NCI-H2196 treated with DMSO at 0.1 percent for 48 hours (cell line): ENCODE results near the gene ESPN.
A peak's percentile ranks its signal among the peaks of the same experiment; 100 is the strongest.
"Not testable (repeated sequence)": the region's sequence is repeated elsewhere in the genome, so short reads cannot be mapped to it uniquely, and the experiment has no call there.

Experiments
- DNase-seq: peaks from one replicate; lab custom pipeline; 2025; ENCODE audit not compliant: unreplicated experiment; lab: John Stamatoyannopoulos, UW

ESPN gene

DNA sequence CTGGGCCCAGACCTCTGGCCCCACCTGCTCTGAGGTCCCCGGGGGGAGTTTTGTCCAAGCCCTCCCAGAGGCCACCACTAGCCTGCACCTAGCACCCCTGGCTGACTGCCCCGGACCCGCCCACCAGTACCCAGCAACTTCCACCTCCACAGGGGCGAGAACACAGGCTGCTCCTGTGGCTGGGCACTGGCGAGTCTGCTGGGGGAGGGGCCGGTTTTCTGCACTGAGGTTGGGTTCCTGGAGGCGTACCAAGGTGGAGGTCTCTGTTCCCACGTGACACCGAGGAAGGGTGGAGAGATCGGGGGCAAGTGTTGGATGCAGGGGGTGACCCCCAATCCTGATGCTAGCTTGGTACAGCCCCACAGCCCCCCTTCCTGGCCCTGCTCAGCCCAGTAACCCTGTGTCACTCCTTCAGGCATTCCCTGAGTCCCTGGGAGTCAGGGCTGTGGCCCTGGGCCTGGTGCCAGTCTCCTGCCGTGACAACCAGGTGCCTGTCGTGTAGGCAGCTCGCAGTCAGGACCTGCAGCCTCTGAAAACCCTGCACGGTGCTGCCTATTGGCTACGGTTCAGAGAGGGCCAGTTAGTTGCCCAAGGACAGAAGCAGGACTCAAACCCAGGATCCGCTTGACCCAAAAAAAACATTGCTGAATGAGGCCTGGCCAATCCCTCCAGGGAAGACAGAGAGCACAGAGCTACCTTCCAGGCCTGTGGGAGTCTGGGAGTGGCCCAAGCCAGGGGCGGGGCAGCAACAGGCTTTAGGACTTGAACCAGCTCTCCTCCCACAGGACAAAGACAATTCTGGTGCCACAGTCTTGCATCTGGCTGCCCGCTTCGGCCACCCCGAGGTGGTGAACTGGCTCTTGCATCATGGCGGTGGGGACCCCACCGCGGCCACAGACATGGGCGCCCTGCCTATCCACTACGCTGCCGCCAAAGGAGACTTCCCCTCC is 3.1 kb downstream of the ESPN start:
- DNase-seq, result no peak

DNA sequence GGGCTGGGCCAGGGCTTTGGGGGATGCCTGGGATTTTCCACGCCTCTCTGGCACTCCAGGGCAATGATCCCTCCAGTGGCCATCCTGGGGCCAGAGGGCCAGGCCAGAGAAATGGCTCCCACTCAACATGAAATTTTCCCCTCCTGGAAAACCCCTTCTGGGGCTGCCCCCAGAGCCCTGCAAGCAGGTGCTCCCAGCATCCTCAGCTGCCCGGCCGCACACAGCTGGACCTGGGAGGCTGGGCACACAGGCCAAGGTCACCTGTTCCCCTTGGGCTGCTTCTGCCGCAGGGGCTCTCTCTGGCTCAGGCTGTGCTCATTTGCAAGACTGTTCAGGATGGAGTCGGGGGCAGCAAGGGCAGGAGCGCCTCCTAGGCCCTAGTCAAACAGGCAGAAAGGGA is 3.9 kb downstream of the ESPN start:
- not testable (repeated sequence) for DNase-seq

DNA sequence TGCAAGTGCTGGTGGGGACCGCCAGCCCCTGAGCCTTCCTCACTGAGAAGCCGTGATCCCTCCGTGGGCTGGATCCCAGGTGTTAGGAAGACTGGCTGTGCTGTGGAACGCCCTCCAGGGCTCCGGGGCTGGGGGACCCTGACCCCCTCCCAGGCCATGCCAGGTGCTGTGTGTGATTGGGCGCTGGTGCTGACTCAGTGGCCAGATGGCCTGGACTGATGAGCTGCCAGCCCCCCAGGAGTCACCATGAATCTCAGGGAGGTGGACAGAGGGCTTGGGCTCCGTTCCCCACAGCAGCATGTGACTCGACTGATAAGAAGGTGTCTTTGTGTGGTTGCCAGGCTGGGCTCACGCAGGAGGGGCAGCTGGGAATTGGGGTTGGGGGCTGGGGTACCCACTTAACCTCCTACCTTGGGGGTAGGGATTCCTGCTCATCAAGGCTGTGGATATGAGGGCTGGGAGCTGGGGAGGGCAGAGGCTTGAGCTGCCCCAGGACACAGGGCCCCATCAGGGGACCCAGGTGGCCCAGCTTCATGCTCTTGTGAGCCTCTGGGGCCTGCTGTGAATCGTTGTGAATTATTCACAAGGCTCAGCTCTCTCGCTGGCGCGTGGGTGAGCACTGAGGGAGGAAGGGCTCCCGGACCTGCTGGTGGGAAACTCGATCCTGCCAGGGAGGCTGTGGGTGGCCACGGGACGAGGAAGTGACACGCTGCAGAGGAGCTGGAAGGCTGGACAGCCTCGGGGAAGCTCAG is 5.3 kb downstream of the ESPN start:
- not testable (repeated sequence) for DNase-seq

DNA sequence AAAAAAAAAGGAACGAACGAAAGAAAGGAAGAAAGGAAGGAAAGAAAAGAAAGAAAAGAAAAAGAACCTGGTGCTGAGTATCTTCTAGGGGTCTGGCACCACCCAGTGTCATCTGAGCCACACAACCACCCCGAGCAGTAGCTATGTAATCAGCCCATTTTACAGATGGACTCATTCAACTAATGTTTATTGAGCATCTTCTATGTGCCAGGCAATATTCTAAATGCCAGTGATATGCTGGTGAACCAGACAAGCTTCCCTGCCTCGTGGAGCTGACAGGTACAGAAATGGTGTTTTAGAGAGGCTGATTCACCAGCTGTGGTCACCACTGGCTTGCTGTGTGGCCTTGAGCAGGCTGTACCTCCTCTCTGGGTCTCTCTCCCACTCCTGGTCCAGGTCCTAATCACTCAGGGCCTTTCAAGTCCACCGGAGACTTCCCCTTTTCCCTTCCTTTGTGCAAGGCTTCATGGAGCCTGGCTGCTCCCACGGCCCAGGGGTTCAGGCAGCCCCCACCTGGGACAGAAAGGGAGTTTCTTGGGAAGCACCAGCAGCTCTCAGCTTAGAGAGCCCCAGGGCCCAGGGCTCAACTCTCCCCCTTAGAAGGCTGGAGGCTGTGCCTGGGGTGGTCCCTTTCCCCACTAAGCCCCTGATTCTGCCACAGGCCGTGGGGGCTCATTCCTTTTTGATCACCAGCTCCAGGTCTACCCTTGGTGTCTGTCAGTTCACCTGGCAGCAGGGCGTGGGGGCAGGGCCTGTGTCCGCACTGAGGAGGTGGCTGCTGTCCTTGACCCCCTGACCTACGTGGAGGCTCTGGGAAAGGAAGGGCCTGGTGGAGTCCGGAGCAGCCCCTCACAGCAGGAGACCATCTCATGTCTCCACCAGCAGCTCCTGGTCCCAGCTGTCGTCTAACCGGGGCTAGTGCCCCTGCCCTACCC is 7.3 kb downstream of the ESPN start:
- not testable (repeated sequence) for DNase-seq

DNA sequence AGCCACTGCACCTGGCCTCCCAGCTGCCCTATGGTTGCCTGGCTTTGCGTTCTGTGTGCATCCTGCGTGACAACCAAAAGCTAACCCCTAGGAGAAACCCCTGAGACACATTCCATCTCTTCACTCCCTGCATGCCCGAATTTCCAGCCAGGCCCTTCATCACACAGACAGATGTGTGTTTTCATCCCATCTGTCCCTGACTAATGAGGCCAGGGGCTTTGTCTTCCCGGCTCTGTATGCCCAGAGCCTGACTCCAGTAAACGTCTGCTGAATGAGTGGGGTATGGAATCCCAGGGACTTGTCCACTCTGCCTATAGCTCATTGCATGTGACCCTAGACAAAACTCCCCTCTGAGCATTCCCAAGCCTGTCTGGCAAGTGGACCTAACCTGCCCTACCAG is 9.6 kb downstream of the ESPN start:
- DNase-seq, result no peak

DNA sequence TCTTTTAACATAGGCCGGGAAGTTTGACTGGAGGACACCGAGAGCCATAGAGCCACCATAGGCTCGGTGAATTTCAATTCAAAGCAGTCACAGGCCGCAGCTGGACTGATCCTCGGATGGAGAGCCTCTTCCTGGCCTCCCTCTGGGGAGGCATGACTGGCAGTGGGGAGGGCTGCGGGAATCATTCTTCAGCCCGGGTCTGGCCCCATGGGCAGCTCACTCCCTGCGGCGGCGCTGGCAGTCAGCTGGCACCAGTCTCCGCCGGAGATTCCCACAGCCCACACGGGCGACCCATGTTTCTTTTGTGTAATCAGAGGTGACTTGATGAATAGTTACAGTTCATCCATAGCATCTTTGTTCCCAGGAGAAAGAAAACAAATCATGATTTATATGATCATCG is 10.6 kb downstream of the ESPN start:
- DNase-seq, result no peak

DNA sequence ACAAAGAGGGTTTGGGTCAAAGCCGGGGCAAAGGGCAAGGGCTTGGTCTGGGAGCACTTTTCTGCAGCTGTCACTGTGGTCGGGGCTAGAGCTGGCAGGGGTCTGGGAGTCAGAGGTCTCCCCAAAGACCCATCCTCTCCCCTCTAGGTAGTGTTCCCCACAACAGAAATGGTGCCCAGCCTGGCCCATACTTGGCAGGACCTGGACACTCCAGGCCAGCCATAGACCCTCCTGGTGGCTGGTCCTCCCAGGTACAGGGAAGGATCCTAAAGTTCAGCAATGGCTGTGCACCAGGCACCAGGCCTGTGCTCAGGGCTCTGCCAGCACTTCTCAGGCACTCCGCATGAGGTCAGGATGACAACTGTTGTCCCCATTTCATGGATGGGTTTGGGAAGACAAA is 11.0 kb downstream of the ESPN start:
- DNase-seq, result no peak

DNA sequence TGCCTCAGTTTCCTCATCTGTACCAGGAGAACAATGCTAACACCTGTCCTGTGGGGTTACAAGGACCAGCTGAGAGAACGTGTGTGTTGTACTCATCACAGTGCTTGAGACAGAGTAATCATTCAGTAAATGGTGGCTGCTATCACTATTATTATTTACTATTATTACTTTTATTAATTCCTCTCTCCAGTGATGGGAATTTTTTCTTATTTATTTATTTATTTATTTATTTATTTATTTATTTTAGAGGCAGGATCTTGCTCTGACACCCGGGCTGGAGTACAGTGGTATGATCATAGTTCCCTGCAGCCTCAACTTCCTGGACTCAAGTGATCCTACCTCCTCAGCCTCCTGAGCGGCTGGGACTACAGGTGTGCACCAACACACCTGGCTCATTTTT is 11.7 kb downstream of the ESPN start:
- not testable (repeated sequence) for DNase-seq

DNA sequence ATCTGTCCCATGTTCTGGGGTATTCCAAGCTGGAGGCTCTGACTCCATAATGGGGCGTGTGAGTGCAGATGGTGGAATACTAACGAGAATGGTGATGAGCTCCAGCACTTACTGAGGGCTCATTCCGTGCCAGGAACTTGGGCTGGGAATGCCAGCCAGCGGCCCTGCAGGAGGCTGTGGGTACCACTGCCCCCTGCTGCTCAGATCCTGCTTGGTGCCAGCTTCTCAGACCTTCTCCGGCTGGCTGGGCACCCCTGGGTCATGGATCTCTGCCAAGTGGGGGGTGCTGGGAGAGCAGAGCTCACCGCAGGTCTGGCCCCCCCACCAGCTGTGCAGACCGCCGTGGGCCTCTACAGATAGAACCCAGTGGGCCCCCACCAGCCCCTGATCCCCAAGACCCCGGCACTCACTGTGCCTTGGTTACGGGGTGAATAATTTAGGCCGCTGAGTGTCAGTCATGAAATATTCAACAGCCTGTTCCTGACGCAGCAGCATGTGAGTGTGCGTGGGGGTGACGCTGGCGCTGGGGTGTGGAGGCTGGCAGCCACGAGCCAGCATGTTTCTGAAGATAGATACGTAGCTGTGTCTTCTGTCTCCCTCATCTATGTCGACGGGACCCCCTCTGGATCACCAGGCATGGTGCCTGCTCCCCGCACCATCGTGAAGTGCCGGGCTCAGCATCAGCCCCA is 12.6 kb downstream of the ESPN start:
- peak; percentile 38 for DNase-seq

DNA sequence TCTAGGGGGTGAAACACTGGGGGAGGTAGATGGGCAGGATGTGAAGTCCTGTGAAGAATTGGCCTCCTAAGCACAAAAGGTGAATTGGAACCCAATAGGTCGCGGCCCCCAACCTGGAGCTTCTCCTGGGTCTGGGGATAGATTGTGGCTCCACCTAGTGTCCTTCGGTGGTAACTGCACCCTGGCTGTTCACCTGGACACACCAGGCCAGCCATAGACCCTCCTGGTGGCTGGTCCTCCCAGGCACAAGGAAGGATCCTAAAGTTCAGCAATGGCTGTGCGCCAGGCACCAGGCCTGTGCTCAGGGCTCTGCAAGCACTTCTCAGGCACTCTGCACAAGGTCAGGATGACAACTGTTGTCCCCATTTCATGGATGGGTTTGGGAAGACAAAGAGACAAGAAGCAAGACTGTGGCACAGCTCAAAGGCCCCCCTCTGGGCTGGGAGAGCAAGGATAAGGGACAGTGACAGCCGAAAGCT is 13.5 kb downstream of the ESPN start:
- DNase-seq, result peak; percentile 70

DNA sequence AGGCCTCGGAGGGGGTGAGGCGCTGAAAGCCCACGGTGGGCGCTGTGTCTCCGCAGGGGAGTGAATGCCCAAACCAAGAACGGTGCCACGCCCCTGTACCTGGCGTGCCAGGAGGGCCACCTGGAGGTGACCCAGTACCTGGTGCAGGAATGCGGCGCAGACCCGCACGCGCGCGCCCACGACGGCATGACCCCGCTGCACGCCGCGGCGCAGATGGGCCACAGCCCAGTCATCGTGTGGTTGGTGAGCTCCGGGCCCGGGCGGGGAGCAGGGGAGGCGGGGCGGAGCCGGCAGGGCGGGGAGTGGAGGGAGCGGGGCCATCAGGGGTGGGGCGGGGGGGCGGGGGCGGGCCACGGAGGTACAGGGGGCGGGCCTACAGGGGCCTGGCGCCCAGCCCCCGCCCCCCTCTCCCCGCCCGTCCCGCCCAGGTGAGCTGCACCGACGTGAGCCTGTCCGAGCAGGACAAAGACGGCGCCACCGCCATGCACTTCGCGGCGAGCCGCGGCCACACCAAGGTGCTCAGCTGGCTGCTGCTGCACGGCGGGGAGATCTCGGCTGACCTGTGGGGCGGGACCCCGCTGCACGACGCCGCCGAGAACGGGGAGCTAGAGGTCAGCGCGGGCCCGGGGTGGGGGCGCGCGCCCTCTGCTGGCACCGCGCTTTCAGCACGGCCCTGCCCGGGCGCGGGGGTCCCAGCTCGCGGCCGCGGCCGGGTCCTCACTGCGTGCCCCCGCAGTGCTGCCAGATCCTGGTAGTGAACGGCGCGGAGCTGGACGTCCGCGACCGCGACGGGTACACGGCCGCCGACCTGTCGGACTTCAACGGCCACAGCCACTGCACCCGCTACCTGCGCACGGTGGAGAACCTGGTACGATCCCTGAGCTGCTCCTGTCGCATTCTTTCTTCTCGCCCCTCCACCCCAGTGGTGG is 15.9 kb downstream of the ESPN start:
- DNase-seq, result peak; percentile 62

DNA sequence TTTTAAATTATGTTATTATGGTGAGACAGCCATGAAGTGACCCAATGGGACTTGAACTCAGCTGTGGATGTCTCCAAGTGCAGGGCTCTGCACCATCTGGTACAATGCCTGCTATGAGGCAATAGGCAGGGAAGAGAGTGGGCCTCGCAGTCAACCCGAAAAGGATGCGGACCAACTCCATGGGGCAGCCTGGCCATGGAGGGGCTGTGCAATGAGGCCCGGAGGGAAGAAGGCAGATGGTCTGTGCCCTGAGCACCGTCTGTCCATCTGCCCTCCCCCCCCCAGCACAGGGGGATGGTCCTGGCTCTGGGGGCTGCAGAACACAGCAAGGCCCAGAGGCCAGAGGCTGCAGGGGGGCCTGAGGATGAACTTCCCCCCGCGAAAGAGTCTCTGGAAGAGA is 17.0 kb downstream of the ESPN start:
- DNase-seq, result no peak

DNA sequence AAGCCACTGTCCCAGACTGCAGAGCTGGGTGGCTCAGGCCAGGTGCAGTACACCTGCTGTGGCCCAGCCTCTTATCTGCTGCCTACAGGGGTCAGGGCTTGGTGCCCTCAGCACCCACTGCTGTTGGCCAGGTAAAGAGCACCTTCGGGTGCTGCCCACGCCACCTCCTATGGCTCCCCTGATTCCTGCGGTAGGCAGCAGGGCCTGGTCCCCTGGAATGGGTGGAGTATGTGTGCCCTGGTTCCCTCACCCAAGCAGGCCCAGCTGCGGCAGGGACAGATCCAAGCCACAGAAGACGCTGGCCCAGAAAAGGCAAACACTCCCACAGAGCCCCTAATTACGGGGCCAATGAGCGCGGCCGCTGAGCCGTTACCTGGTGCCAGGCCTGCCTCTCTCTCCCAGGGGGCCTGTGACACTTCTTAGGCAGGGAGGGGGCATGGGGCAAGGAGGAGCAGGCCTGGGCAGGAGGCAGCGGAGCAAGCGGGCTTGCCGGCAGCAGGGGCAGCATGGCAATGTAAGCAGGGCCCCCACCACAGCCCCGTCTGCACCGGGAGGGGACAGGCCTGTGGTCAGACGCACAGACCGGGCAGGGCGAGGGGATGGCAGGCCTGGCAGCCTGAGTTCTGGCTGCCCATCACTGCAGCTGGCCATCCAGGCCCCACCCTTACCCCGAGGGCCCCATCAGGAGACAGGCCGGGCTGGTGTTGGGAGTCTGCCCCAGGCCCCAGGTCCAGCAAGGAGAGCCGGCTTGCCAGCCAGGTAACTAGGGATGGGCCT is 19.0 kb downstream of the ESPN start:
- no peak for DNase-seq

DNA sequence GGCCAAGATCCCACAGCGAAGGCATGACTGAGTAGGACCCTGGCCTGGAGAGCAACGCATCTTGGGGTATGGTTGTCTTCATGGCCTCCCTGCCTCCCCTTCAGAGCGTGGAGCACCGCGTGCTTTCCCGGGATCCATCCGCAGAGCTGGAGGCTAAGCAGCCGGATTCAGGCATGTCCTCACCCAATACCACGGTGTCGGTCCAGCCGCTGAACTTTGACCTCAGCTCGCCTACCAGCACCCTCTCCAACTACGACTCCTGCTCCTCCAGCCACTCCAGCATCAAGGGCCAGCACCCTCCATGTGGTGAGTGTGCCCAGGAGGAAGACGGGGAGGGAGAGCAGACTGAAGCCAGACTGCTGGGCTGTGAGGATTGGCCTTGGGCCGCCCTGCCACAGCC is 19.8 kb downstream of the ESPN start:
- no peak for DNase-seq

DNA sequence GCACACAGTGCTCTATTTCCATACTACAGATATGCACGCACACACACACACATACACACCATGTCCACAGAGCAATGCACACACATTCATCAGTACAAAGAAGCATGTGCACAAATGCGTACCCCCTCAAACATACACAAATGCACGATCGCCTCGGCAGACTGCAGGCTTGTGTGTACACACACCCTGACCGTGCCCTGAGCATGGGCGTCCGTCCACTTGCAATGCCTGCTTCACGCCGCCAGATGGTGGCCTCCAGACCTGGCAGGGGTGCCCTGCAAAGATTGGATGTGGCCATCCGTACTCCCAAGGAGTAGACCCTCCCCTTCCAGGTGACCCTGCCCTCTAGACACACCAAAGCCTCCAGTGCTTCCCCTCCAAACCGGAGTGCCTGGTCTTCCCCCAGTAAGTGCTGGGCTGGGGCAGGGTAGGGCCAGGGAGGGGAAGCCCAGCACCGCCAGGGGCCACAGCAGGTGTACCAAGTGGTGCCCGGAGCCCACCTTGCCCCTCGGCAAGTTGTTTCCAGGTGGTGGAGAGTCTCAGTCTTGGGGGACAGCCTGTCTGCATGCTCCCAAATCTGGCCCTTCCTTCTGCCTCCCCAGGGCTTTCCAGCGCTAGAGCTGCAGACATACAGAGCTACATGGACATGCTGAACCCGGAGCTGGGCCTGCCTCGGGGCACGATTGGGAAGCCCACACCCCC is 20.6 kb downstream of the ESPN start:
- DNase-seq, result no peak

DNA sequence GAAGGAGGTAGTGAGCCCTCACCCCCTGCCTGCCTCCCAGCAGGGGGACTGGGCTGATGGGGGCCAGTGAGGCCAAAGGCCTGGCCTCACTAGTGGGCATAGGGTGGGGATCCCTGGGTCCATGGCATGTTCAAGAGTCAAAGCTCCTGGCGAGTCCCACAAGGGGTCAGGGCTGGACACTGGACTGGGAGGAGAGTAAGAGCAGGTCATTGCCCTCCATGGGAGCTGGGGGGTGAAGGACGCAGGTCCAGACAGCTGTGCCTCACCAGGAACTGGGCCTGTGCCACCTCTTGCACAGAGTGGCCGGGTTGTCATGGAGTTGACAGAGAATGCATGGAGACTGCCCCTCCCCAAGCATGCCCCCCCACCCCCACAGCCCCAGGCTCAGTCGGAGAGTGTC is 21.4 kb downstream of the ESPN start:
- not testable (repeated sequence) for DNase-seq

DNA sequence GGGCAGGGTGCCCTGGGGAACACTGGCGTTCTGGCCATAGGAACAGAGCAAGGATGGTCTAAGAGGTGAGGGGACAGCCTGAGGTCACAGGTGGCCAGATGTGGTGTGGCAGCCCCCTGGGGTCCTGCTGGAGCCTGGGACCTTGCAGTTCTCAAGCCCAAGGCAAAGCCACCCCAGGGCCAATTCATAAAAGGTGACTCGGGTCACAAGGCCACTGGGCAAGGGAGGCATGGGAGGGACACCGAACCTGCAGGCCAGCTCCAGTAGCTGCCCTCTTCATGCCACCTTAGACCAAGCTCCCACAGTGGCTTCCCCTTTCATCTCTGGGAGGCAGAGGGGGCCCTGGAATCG is 22.1 kb downstream of the ESPN start:
- DNase-seq, result no peak
